ENCODE results near the gene NAV3. TPM values are rescaled to one million over a fixed set of nuclear protein-coding genes. Genes with fewer than 3 reads are reported as not detected.

Gene NAV3
- total and polyA plus RNA-seq, 2 experiments from 2014 or later, result 4.0 to 12.0 TPM

DNA sequence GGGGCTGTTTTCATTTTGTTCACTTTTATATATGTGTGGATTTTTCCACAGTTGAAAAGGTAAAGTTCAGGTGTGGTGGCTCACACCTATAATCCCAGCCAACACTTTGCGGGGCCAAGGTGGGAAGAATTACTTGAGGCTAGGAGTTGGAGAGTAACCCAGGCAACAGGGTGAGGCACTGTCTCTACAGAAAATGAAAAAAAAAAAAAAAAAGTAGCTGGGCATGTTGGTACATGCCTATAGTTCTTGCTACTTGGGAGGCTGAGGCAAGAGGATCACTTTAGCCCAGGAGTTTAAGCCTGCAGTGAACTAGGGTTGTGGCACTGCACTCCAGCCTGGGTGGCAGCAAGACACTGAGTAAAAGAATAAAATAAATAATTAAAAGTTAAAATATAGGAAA is 326.5 kb downstream of the NAV3 start (continued):
- TF ChIP-seq, protein P1, sequence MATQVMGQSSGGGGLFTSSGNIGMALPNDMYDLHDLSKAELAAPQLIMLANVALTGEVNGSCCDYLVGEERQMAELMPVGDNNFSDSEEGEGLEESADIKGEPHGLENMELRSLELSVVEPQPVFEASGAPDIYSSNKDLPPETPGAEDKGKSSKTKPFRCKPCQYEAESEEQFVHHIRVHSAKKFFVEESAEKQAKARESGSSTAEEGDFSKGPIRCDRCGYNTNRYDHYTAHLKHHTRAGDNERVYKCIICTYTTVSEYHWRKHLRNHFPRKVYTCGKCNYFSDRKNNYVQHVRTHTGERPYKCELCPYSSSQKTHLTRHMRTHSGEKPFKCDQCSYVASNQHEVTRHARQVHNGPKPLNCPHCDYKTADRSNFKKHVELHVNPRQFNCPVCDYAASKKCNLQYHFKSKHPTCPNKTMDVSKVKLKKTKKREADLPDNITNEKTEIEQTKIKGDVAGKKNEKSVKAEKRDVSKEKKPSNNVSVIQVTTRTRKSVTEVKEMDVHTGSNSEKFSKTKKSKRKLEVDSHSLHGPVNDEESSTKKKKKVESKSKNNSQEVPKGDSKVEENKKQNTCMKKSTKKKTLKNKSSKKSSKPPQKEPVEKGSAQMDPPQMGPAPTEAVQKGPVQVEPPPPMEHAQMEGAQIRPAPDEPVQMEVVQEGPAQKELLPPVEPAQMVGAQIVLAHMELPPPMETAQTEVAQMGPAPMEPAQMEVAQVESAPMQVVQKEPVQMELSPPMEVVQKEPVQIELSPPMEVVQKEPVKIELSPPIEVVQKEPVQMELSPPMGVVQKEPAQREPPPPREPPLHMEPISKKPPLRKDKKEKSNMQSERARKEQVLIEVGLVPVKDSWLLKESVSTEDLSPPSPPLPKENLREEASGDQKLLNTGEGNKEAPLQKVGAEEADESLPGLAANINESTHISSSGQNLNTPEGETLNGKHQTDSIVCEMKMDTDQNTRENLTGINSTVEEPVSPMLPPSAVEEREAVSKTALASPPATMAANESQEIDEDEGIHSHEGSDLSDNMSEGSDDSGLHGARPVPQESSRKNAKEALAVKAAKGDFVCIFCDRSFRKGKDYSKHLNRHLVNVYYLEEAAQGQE (IDR thresholded peaks at IDR 0.05; ENCODE audit: unreplicated experiment), result no peak
- TF ChIP-seq STAT1 (IDR thresholded peaks at IDR 0.05; ENCODE audit: unreplicated experiment) (no peak), EZH2phosphoT487 (IDR thresholded peaks at IDR 0.05; ENCODE audit: unreplicated experiment) (no peak), ZNF331 (CRISPR knock-in tag; IDR thresholded peaks at IDR 0.05; ENCODE audit: low read depth) (no peak), POLR2AphosphoS5 (IDR thresholded peaks at IDR 0.05; ENCODE audit: low read depth) (no peak), NANOG (IDR thresholded peaks at IDR 0.05; ENCODE audit: borderline replicate concordance) (no peak), JUNB (IDR thresholded peaks at IDR 0.05; ENCODE audit: unreplicated experiment) (no peak), CREB1 (CRISPR knock-in tag; IDR thresholded peaks at IDR 0.05; ENCODE audit: low read depth) (no peak), EZH2 (IDR thresholded peaks at IDR 0.05; ENCODE audit: low read depth, unreplicated experiment) (no peak)
- TF ChIP-seq, protein P2, sequence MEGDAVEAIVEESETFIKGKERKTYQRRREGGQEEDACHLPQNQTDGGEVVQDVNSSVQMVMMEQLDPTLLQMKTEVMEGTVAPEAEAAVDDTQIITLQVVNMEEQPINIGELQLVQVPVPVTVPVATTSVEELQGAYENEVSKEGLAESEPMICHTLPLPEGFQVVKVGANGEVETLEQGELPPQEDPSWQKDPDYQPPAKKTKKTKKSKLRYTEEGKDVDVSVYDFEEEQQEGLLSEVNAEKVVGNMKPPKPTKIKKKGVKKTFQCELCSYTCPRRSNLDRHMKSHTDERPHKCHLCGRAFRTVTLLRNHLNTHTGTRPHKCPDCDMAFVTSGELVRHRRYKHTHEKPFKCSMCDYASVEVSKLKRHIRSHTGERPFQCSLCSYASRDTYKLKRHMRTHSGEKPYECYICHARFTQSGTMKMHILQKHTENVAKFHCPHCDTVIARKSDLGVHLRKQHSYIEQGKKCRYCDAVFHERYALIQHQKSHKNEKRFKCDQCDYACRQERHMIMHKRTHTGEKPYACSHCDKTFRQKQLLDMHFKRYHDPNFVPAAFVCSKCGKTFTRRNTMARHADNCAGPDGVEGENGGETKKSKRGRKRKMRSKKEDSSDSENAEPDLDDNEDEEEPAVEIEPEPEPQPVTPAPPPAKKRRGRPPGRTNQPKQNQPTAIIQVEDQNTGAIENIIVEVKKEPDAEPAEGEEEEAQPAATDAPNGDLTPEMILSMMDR (conservative IDR thresholded peaks at IDR 0.05; ENCODE audit: low read depth in 2 of 2), result no peak
- TF ChIP-seq, protein P3, sequence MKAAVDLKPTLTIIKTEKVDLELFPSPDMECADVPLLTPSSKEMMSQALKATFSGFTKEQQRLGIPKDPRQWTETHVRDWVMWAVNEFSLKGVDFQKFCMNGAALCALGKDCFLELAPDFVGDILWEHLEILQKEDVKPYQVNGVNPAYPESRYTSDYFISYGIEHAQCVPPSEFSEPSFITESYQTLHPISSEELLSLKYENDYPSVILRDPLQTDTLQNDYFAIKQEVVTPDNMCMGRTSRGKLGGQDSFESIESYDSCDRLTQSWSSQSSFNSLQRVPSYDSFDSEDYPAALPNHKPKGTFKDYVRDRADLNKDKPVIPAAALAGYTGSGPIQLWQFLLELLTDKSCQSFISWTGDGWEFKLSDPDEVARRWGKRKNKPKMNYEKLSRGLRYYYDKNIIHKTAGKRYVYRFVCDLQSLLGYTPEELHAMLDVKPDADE (IDR thresholded peaks at IDR 0.05), result no peak

DNA sequence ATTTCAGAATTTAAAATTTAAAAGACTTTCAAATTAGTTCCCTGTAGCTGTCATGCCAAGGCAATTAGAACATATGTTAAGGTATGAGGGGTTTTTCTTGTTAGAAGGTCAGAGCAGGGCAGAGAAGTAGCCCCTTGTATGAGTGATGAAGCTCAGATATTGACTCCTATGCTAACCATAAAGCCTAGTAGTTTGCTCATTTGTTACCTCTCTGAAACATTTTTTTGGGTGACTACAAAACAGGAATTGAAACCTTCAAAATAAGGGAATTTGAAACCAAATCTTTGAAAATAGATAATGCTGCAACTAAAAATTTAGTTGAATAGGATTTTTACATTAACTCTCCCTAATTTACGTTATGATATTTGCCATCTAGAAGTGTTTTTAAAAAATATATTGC is 333.5 kb downstream of the NAV3 start:
- H3K27ac Mint-ChIP-seq, result no peak overlapping the region
- no peaks in the 10 kb centered on the region for H3K9me3 Mint-ChIP-seq
- Histone ChIP-seq H3F3A (replicated peaks; ENCODE audit: low read depth) (no peaks in the 10 kb centered on the region), H3K27ac (ENCODE audit: low read depth) (no peak overlapping the region), H2AFZ (no peak overlapping the region), H3K4me3 (no peak overlapping the region), H3K4me2 (no peak overlapping the region), H4K20me1 (replicated peaks; ENCODE audit: insufficient read depth) (no peaks in the 10 kb centered on the region), H3K36me3 (ENCODE audit: insufficient read depth) (no peaks in the 10 kb centered on the region), H3K27me3 (ENCODE audit: insufficient read depth) (no peaks in the 10 kb centered on the region), H3K79me2 (replicated peaks; ENCODE audit: insufficient read depth) (no peaks in the 10 kb centered on the region), H3K9me2 (ENCODE audit: insufficient read depth) (no peaks in the 10 kb centered on the region), H3K4me1 (ENCODE audit: insufficient read depth) (no peaks in the 10 kb centered on the region)
- DNase-seq (ENCODE audit: low spot score) (no peak), ATAC-seq (no peak)
- H3K4me3 Mint-ChIP-seq, result no peak overlapping the region
- H3K36me3 Mint-ChIP-seq (ENCODE audit: low read depth), result no peaks in the 10 kb centered on the region
- H3K27me3 Mint-ChIP-seq (ENCODE audit: insufficient read depth, low read depth, poor library complexity), result no peaks in the 10 kb centered on the region
- no peaks in the 10 kb centered on the region for H3K4me1 Mint-ChIP-seq
- no peak for TF ChIP-seq EZH2phosphoT487 (IDR thresholded peaks at IDR 0.05; ENCODE audit: unreplicated experiment)
- TF ChIP-seq ZNF331 (CRISPR knock-in tag; IDR thresholded peaks at IDR 0.05; ENCODE audit: low read depth), result no peak
- TF ChIP-seq, protein P4, sequence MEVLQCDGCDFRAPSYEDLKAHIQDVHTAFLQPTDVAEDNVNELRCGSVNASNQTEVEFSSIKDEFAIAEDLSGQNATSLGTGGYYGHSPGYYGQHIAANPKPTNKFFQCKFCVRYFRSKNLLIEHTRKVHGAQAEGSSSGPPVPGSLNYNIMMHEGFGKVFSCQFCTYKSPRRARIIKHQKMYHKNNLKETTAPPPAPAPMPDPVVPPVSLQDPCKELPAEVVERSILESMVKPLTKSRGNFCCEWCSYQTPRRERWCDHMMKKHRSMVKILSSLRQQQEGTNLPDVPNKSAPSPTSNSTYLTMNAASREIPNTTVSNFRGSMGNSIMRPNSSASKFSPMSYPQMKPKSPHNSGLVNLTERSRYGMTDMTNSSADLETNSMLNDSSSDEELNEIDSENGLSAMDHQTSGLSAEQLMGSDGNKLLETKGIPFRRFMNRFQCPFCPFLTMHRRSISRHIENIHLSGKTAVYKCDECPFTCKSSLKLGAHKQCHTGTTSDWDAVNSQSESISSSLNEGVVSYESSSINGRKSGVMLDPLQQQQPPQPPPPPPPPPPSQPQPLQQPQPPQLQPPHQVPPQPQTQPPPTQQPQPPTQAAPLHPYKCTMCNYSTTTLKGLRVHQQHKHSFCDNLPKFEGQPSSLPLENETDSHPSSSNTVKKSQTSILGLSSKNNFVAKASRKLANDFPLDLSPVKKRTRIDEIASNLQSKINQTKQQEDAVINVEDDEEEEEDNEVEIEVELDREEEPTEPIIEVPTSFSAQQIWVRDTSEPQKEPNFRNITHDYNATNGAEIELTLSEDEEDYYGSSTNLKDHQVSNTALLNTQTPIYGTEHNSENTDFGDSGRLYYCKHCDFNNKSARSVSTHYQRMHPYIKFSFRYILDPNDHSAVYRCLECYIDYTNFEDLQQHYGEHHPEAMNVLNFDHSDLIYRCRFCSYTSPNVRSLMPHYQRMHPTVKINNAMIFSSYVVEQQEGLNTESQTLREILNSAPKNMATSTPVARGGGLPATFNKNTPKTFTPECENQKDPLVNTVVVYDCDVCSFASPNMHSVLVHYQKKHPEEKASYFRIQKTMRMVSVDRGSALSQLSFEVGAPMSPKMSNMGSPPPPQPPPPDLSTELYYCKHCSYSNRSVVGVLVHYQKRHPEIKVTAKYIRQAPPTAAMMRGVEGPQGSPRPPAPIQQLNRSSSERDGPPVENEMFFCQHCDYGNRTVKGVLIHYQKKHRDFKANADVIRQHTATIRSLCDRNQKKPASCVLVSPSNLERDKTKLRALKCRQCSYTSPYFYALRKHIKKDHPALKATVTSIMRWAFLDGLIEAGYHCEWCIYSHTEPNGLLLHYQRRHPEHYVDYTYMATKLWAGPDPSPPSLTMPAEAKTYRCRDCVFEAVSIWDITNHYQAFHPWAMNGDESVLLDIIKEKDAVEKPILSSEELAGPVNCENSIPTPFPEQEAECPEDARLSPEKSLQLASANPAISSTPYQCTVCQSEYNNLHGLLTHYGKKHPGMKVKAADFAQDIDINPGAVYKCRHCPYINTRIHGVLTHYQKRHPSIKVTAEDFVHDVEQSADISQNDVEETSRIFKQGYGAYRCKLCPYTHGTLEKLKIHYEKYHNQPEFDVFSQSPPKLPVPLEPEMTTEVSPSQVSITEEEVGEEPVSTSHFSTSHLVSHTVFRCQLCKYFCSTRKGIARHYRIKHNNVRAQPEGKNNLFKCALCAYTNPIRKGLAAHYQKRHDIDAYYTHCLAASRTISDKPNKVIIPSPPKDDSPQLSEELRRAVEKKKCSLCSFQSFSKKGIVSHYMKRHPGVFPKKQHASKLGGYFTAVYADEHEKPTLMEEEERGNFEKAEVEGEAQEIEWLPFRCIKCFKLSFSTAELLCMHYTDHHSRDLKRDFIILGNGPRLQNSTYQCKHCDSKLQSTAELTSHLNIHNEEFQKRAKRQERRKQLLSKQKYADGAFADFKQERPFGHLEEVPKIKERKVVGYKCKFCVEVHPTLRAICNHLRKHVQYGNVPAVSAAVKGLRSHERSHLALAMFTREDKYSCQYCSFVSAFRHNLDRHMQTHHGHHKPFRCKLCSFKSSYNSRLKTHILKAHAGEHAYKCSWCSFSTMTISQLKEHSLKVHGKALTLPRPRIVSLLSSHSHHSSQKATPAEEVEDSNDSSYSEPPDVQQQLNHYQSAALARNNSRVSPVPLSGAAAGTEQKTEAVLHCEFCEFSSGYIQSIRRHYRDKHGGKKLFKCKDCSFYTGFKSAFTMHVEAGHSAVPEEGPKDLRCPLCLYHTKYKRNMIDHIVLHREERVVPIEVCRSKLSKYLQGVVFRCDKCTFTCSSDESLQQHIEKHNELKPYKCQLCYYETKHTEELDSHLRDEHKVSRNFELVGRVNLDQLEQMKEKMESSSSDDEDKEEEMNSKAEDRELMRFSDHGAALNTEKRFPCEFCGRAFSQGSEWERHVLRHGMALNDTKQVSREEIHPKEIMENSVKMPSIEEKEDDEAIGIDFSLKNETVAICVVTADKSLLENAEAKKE (CRISPR knock-in tag; IDR thresholded peaks at IDR 0.05), result no peak
- no peak for TF ChIP-seq STAT1 (IDR thresholded peaks at IDR 0.05; ENCODE audit: unreplicated experiment)
- no peak for TF ChIP-seq POLR2AphosphoS5 (IDR thresholded peaks at IDR 0.05; ENCODE audit: low read depth)
- no peak for TF ChIP-seq NANOG (IDR thresholded peaks at IDR 0.05; ENCODE audit: borderline replicate concordance)
